SKM-1 treated with dmso at 0.1 percent for 144 hours (cell line): ENCODE data around the gene KRTAP12-1.

Experiments used
- DNase-seq: peaks from one replicate; lab custom pipeline; 2025; ENCODE audit not compliant: unreplicated experiment; lab: John Stamatoyannopoulos, UW

Gene KRTAP12-1

GRCh38 chr21:44711327-44712202, 29.6 kb upstream of the KRTAP12-1 start, which contains the start of gene TSPEAR:
TSPEAR (minus strand) TSS chr21:44711572; CDS start chr21:44711514, 58 bp downstream.
- no peak for DNase-seq

GRCh38 chr21:44710756-44711326, 28.9 kb upstream of the KRTAP12-1 start:
- no peak for DNase-seq

GRCh38 chr21:44710294-44710665, 28.3 kb upstream of the KRTAP12-1 start:
- no peak for DNase-seq

- DNase-seq: no peak
These were observed 27.7 kb upstream of the KRTAP12-1 start for GRCh38 chr21:44709426-44710293.

GRCh38 chr21:44708866-44709425, 27.0 kb upstream of the KRTAP12-1 start:
- DNase-seq: no peak

- DNase-seq: no peak
These were observed 26.4 kb upstream of the KRTAP12-1 start for GRCh38 chr21:44708213-44708865.

GRCh38 chr21:44706706-44707581, 25.0 kb upstream of the KRTAP12-1 start:
- no peak for DNase-seq

- no peak for DNase-seq
These were observed 24.2 kb upstream of the KRTAP12-1 start for GRCh38 chr21:44706026-44706705.

- no peak for DNase-seq
These were observed 22.7 kb upstream of the KRTAP12-1 start for GRCh38 chr21:44704636-44705001.

GRCh38 chr21:44703731-44704635, 22.0 kb upstream of the KRTAP12-1 start:
- no peak for DNase-seq

GRCh38 chr21:44702973-44703730, 21.2 kb upstream of the KRTAP12-1 start:
- DNase-seq: no peak

GRCh38 chr21:44702111-44702972, 20.4 kb upstream of the KRTAP12-1 start:
- no peak for DNase-seq

- no peak for DNase-seq
These were observed 19.6 kb upstream of the KRTAP12-1 start for GRCh38 chr21:44701541-44701940.

- DNase-seq: no peak
These were observed 19.0 kb upstream of the KRTAP12-1 start for GRCh38 chr21:44701023-44701400.

GRCh38 chr21:44700101-44701022, 18.4 kb upstream of the KRTAP12-1 start:
- no peak for DNase-seq
